Measurements from ENCODE around the gene KRT73. TPM values are rescaled to one million over a fixed set of nuclear protein-coding genes. Genes with fewer than 3 reads are reported as not detected.

Gene KRT73
- total RNA-seq, 1 donor from 2014 or later: not detected

DNA sequence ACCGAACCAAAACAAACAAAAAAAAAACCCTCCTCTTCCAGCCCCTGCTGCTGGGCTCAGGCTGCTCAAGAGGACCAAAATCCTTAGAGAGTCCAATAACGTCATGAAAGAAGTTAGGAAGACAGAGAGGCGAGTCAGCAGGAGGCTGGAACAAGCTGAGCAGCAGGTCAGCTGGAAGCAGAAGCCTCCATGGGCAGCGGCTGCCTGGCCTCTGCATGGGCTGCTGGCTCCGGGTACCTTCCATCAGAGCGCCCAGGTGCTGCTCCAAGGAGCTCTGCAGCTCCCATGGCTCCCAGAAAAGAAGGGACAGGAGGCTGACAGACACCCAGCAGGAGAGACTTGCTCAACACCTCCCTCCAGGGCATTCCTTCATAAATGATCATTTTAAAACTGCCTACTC lies 36.9 kb upstream of the KRT73 start:
- Mint-ChIP-seq H3K27ac (no peak overlapping the region), H3K27me3 (peaks cover 8% of the 10 kb centered on the region), H3K4me1 (no peaks in the 10 kb centered on the region), H3K4me3 (no peak overlapping the region), H3K9me3 (no peaks in the 10 kb centered on the region), H3K36me3 (ENCODE audit: low read depth) (no peaks in the 10 kb centered on the region)
- ChIA-PET CTCF (no interaction called here), POLR2A (no interaction called here)
- ATAC-seq (ENCODE audit: low read depth) (no peak), DNase-seq (no peak)
- no peak for TF ChIP-seq CTCF (IDR thresholded peaks at IDR 0.05)
- intact Hi-C loops (cut with micrococcal nuclease): no loop called here

GRCh38 chr12:52651726-52652261 lies 33.4 kb upstream of the KRT73 start, which contains the start of gene KRT2:
Gene KRT2, minus strand, starts transcription at chr12:52652211. Its CDS starts 69 bp downstream, at chr12:52652142.
- POLR2A ChIA-PET: no interaction called here
- ATAC-seq (ENCODE audit: low read depth) (no peak), DNase-seq (no peak)
- no peak for TF ChIP-seq CTCF (IDR thresholded peaks at IDR 0.05)
- Mint-ChIP-seq H3K27me3 (no peaks in the 10 kb centered on the region), H3K4me3 (no peak within 1 kb of the TSS), H3K4me1 (no peaks in the 10 kb centered on the region), H3K36me3 (ENCODE audit: low read depth) (no peaks in the 10 kb centered on the region), H3K27ac (no peak within 1 kb of the TSS), H3K9me3 (no peaks in the 10 kb centered on the region)
- CTCF ChIA-PET: no interaction called here
- intact Hi-C loops (cut with micrococcal nuclease): no loop called here

DNA sequence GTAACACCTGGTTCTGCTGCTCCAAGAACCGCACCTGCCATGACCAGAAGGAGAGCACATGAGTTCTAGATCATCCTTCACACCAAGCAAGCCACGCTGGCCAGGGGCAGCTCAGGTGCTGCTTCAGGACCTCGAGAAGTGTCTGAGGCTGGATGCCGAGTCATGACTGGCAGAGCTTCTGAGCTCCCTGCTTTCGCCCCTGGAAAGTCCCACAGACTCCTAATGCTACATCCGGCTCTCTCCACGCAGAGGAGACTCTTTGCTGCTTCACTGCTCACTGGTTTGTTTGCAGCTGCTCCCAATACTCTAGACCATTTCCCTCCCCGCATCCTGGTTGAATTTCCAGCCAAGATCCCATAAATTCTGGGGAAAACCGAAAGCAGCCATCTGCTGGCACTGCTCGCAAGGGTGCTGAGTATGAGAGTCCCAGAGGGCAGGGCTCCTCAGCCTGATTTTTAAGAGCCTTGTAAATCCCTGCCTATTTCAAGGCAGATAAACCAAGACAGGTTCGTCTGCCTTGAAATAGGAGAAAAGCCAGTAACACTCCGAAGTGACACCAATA lies 32.2 kb upstream of the KRT73 start:
- Mint-ChIP-seq H3K4me3 (no peak overlapping the region), H3K36me3 (ENCODE audit: low read depth) (no peaks in the 10 kb centered on the region), H3K27ac (no peak overlapping the region), H3K27me3 (no peaks in the 10 kb centered on the region), H3K9me3 (no peaks in the 10 kb centered on the region), H3K4me1 (no peaks in the 10 kb centered on the region)
- no peak for ATAC-seq (ENCODE audit: low read depth)
- ChIA-PET POLR2A (no interaction called here), CTCF (no interaction called here)
- TF ChIP-seq CTCF (IDR thresholded peaks at IDR 0.05): no peak
- DNase-seq: no peak
- intact Hi-C loops (cut with micrococcal nuclease): no loop called here

DNA sequence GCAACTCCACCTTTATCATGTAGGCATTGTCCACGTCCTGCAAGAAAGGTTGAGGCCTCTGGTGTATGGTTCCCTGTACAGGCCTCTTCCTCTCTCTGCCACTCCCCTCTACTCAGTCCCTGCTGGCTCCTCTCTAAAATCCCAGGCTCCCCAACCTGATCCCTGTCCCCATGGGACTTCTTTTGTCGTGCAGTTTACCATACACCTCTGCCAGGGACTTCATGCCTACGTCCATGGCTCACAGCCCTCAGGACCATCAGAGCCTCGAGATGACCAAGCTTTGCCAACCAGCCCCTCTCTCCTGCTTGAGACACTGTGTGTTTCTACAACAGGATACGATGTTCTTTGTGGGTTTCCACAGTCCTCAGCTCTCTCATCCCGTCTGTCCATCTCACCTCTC lies 30.7 kb upstream of the KRT73 start:
- intact Hi-C loops (cut with micrococcal nuclease): no loop called here
- no peak for ATAC-seq (ENCODE audit: low read depth)
- ChIA-PET CTCF (no interaction called here), POLR2A (no interaction called here)
- Mint-ChIP-seq H3K27ac (no peak overlapping the region), H3K9me3 (no peaks in the 10 kb centered on the region), H3K27me3 (no peaks in the 10 kb centered on the region), H3K4me3 (no peak overlapping the region), H3K4me1 (no peaks in the 10 kb centered on the region), H3K36me3 (ENCODE audit: low read depth) (no peaks in the 10 kb centered on the region)
- DNase-seq: no peak
- no peak for TF ChIP-seq CTCF (IDR thresholded peaks at IDR 0.05)

DNA sequence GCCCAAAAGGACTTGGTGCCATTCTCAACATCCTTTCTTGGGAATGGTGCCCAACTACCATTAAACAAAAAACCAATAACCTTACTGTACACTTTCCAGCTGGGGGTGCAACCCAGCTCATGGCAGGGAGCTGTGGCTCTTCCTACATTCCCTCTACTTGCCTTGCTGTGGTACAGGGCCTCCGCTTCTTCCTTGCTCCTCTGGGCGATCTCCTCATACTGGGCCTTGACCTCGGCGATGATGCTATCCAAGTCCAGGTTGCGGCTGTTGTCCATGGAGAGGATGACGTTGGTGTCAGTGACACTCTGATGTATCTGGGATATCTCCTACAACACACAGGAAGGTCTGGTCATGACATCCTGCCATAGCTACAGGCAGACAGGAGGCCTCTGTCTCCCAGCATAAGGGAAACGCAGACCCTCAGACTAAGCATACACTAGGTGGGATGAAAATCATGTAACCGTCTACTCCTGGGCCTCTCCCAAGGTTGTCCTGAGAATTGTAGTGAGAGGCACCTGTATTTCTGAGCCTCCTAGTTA lies 29.7 kb upstream of the KRT73 start:
- Mint-ChIP-seq H3K27me3 (peaks cover 3% of the 10 kb centered on the region), H3K4me3 (no peak overlapping the region), H3K27ac (no peak overlapping the region), H3K36me3 (ENCODE audit: low read depth) (no peaks in the 10 kb centered on the region), H3K4me1 (no peaks in the 10 kb centered on the region), H3K9me3 (no peaks in the 10 kb centered on the region)
- ATAC-seq (ENCODE audit: low read depth): no peak
- ChIA-PET CTCF (no interaction called here), POLR2A (no interaction called here)
- DNase-seq: no peak
- no peak for TF ChIP-seq CTCF (IDR thresholded peaks at IDR 0.05)
- intact Hi-C loops (cut with micrococcal nuclease): no loop called here

Data from activated B cell treated with CpG ODN at 0.5 μM for 24 hours (primary cell).